ENCODE measurements around the gene CDC23. TPM values are rescaled to one million over a fixed set of nuclear protein-coding genes. Genes with fewer than 3 reads are reported as not detected.

CDC23 gene
- polyA plus RNA-seq, 3 donors, result 7.8 to 15.9 (median 12.8) TPM

- DNase-seq, result peak; percentile 37 to 70 (median 40)
- H3K9ac ChIP-seq (ENCODE audit: insufficient read depth, low read length, poor library complexity, severe bottlenecking), result no peak overlapping the region
These were observed 73.4 kb downstream of the CDC23 start for GRCh38 chr5:138139781-138140090.

GRCh38 chr5:138138949-138139780, 74.0 kb downstream of the CDC23 start, which contains the start of gene NME5:
Gene NME5 (minus strand): TSS chr5:138139428. CDS start chr5:138138780, 648 bp downstream.
- H3K4me3 Mint-ChIP-seq, result peak within 1 kb of the TSS; percentile 6 to 79
- H3K27ac Mint-ChIP-seq, result no peak within 1 kb of the TSS
- H3K27me3 Mint-ChIP-seq (ENCODE audit: low read depth in 3 of 3), result peaks cover 38 to 56% (median 49%) of the 10 kb centered on the region in 3 donors
- intact Hi-C loops (cut with micrococcal nuclease), result loop anchor here (10.0 kb wide), 3 partner anchors 364 to 514 kb away; no protein-coding TSS in a partner anchor
- Histone ChIP-seq H2AFZ (ENCODE audit: insufficient read depth, low read depth, low read length, poor library complexity, severe bottlenecking) (no peak within 1 kb of the TSS), H3K9ac (ENCODE audit: insufficient read depth, low read length, poor library complexity, severe bottlenecking) (no peak within 1 kb of the TSS), H3K36me3 (replicated peaks in 1 of 2; ENCODE audit: control insufficient read depth in 1 of 2, insufficient read depth in 2 of 2, low read length in 2 of 2) (no peaks in the 10 kb centered on the region), H3K4me3 (replicated peaks in 1 of 3; ENCODE audit: low read depth in 2 of 3, low read length in 3 of 3) (no peak within 1 kb of the TSS), H3K4me1 (ENCODE audit: control insufficient read depth in 1 of 2, insufficient read depth in 2 of 2, low read length in 2 of 2) (peaks cover 9 to 11% of the 10 kb centered on the region in 2 donors), H4K20me1 (ENCODE audit: insufficient read depth, low read length) (no peaks in the 10 kb centered on the region), H3K9me3 (replicated peaks in 1 of 2; ENCODE audit: control insufficient read depth in 1 of 2, insufficient read depth in 1 of 2, low read length in 2 of 2) (no peaks in the 10 kb centered on the region), H3K27me3 (ENCODE audit: control insufficient read depth in 2 of 2, insufficient read depth in 2 of 2, low read length in 2 of 2) (peaks cover 34 to 47% of the 10 kb centered on the region in 2 donors), H3K27ac (ENCODE audit: low read depth in 1 of 2, low read length in 2 of 2) (no peak within 1 kb of the TSS), H3K4me2 (replicated peaks; ENCODE audit: extremely low read depth, low read length, poor library complexity, severe bottlenecking) (peak within 1 kb of the TSS; percentile 46), H3K79me2 (ENCODE audit: insufficient read depth, low read length) (no peaks in the 10 kb centered on the region)
- TF ChIP-seq CTCF (IDR thresholded peaks at IDR 0.05), result no peak
- H3K36me3 Mint-ChIP-seq, result no peaks in the 10 kb centered on the region
- peaks cover 12% of the 10 kb centered on the region for H3K4me1 Mint-ChIP-seq
- H3K9me3 Mint-ChIP-seq, result peaks cover 2 to 7% (median 5%) of the 10 kb centered on the region in 7 donors
- WGBS (ENCODE audit: insufficient coverage), result 3% methylated on average over 13 of the region's 31 CpGs
- peak in 1 of 3 donors; percentile 7 for DNase-seq

More at GRCh38 chr5:138139781-138140090, 73.4 kb downstream of the CDC23 start:
- Mint-ChIP-seq H3K27me3 (ENCODE audit: low read depth in 3 of 3) (peaks cover 38 to 56% (median 47%) of the 10 kb centered on the region in 3 donors), H3K9me3 (peaks cover 2 to 7% (median 5%) of the 10 kb centered on the region in 7 donors), H3K4me1 (peaks cover 12% of the 10 kb centered on the region), H3K36me3 (no peaks in the 10 kb centered on the region), H3K27ac (no peak overlapping the region), H3K4me3 (peak overlapping the region; percentile 6 to 79)
- H3K36me3 ChIP-seq (replicated peaks in 1 of 2; ENCODE audit: control insufficient read depth in 1 of 2, insufficient read depth in 2 of 2, low read length in 2 of 2), result no peaks in the 10 kb centered on the region
- H3K4me3 ChIP-seq (replicated peaks in 1 of 3; ENCODE audit: low read depth in 2 of 3, low read length in 3 of 3), result no peak overlapping the region
- H3K27me3 ChIP-seq (ENCODE audit: control insufficient read depth in 2 of 2, insufficient read depth in 2 of 2, low read length in 2 of 2), result peaks cover 34 to 47% of the 10 kb centered on the region in 2 donors
- H2AFZ ChIP-seq (ENCODE audit: insufficient read depth, low read depth, low read length, poor library complexity, severe bottlenecking), result no peak overlapping the region
- no peaks in the 10 kb centered on the region for H3K9me3 ChIP-seq (replicated peaks in 1 of 2; ENCODE audit: control insufficient read depth in 1 of 2, insufficient read depth in 1 of 2, low read length in 2 of 2)
- intact Hi-C loops (cut with micrococcal nuclease), result loop anchor here (10.0 kb wide), 3 partner anchors 365 to 515 kb away; no protein-coding TSS in a partner anchor
- H4K20me1 ChIP-seq (ENCODE audit: insufficient read depth, low read length), result no peaks in the 10 kb centered on the region
- no peaks in the 10 kb centered on the region for H3K79me2 ChIP-seq (ENCODE audit: insufficient read depth, low read length)
- TF ChIP-seq CTCF (IDR thresholded peaks at IDR 0.05), result no peak
- no peak overlapping the region for H3K27ac ChIP-seq (ENCODE audit: low read depth in 1 of 2, low read length in 2 of 2)
- H3K4me2 ChIP-seq (replicated peaks; ENCODE audit: extremely low read depth, low read length, poor library complexity, severe bottlenecking), result peak overlapping the region; percentile 46
- peaks cover 9 to 11% of the 10 kb centered on the region in 2 donors for H3K4me1 ChIP-seq (ENCODE audit: control insufficient read depth in 1 of 2, insufficient read depth in 2 of 2, low read length in 2 of 2)
- WGBS (ENCODE audit: insufficient coverage), result no CpG with 5 or more reads among the region's 3 CpGs

Other genes with a start within 250 kb of the CDC23 start
- gene FAM13B, start 180.2 kb downstream of the CDC23 start, polyA plus RNA-seq, result 10 to 100 TPM; 11.5 to 17.0 (median 12.9) TPM
- gene WNT8A, start 129.3 kb downstream of the CDC23 start, polyA plus RNA-seq, result not detected
- gene NME5, start 73.9 kb downstream of the CDC23 start, polyA plus RNA-seq, result not detected
- 10 to 100 TPM in 2 of 3 donors, 1 to 10 TPM in 1; 9.8 to 19.6 (median 17.6) TPM for gene BRD8, start 34.7 kb downstream of the CDC23 start, polyA plus RNA-seq
- not detected for gene KIF20A, start 34.2 kb downstream of the CDC23 start, polyA plus RNA-seq
- not detected for gene GFRA3, start 61.3 kb upstream of the CDC23 start, polyA plus RNA-seq
- gene CDC25C, start 118.5 kb upstream of the CDC23 start, polyA plus RNA-seq, result not detected
- 10 to 100 TPM; 24.9 to 92.2 (median 28.7) TPM for gene FAM53C, start 124.9 kb upstream of the CDC23 start, polyA plus RNA-seq
- gene KDM3B, start 139.4 kb upstream of the CDC23 start, polyA plus RNA-seq, result 10 to 100 TPM; 11.7 to 52.1 (median 17.4) TPM
- not detected for gene REEP2, start 225.7 kb upstream of the CDC23 start, polyA plus RNA-seq